HepG2 (cell line): ENCODE data around the gene SOCS7. TPM values are rescaled to one million over a fixed set of nuclear protein-coding genes. Genes with fewer than 3 reads are reported as not detected.

Experiments
- ATAC-seq: fragments of 200-7000 bp; cut with Tn5 transposase; 3 replicates; pipeline ENCODE4 v1.9.1; 2020; ENCODE audit warnings: mild to moderate bottlenecking, moderate library complexity
- BruUV-seq: library from RNA; stranded (reverse); fragments of 400-500 nt; replicated peaks from 2 replicates; lab custom pipeline; 2021; lab: Mats Ljungman, UMichigan
- CTCF ChIA-PET: fragments of 300-600 bp; formaldehyde crosslinking; extraction: SDS; loops from one replicate; lab custom pipeline; 2021; ENCODE audit warnings: low total read pairs, inconsistent platforms, low intra/inter-chr PET ratio; lab: Yijun Ruan, JAX
- POLR2A ChIA-PET: fragments of 350-600 bp; sonication (Branson Sonifier 250); formaldehyde crosslinking; loops from one replicate; lab custom pipeline; 2020; ENCODE audit warnings: antibody characterized with exemption, inconsistent platforms; lab: Yijun Ruan, JAX
- DNase-seq: peaks from one replicate; pipeline ENCODE4 v3.0.0-alpha.2; 2015; ENCODE audit warnings: low spot score
- FAIRE-seq: peaks from 3 replicates; lab custom pipeline; 2011; peaks lifted over from hg19 to GRCh38; lab: Jason Lieb, UNC
- H2AFZ ChIP-seq: one replicate; pipeline ENCODE4 v1.6.1; 2011; ENCODE audit warnings: low read length, inconsistent platforms
- H3K27ac ChIP-seq: fragments of 300-600 bp; 3 replicates; pipeline ENCODE4 v1.8.0; 2011; ENCODE audit warnings: mixed run types, mild to moderate bottlenecking, mixed read lengths, low read length, inconsistent platforms; ENCODE audit not compliant: insufficient read depth; ENCODE audit errors: extremely low read length
- H3K27me3 ChIP-seq, 2 experiments: fragments of 200-600 bp in 1 of 2; 2 replicates in 1 of 2; 3 replicates in 1 of 2; pipeline versions ENCODE4 v1.6.0 to v1.8.0; 2011; ENCODE audit warnings: low read length in 2 of 2, mild to moderate bottlenecking in 2 of 2, moderate library complexity in 2 of 2, inconsistent platforms in 1 of 2; ENCODE audit not compliant: insufficient read depth in 2 of 2, control insufficient read depth in 1 of 2
- H3K36me3 ChIP-seq, 2 experiments: fragments of 200-600 bp in 1 of 2; replicated peaks in 1 of 2; 2 replicates in 1 of 2; 3 replicates in 1 of 2; pipeline versions ENCODE4 v1.5.1 to v1.8.0; 2011; ENCODE audit warnings: low read length in 2 of 2, inconsistent platforms in 1 of 2; ENCODE audit not compliant: insufficient read depth in 2 of 2, control insufficient read depth in 1 of 2
- H3K4me1 ChIP-seq: 2 replicates; pipeline ENCODE4 v1.5.1; 2012; ENCODE audit warnings: low read length, inconsistent platforms; ENCODE audit not compliant: insufficient read depth
- H3K4me2 ChIP-seq: 2 replicates; pipeline ENCODE4 v1.6.0; 2011; ENCODE audit warnings: low read depth, low read length, inconsistent platforms
- H3K4me3 ChIP-seq, 3 experiments: fragments of 200-600 bp in 1 of 3; sonication (generic), shearing (Covaris generic) in 1 of 3; replicated peaks in 1 of 3; 2 replicates each; pipeline ENCODE4 v1.5.1; 2011 to 2016; ENCODE audit warnings: low read length in 3 of 3, inconsistent platforms in 2 of 3, low read depth in 2 of 3, mild to moderate bottlenecking in 2 of 3, control low read depth in 1 of 3, mixed read lengths in 1 of 3; ENCODE audit not compliant: insufficient read depth in 1 of 3
- H3K79me2 ChIP-seq: one replicate; pipeline ENCODE4 v1.6.1; 2011; ENCODE audit warnings: low read length, inconsistent platforms; ENCODE audit not compliant: insufficient read depth
- H3K9ac ChIP-seq: 2 replicates; pipeline ENCODE4 v1.6.0; 2011; ENCODE audit warnings: mild to moderate bottlenecking, low read depth, low read length, inconsistent platforms; ENCODE audit not compliant: insufficient read depth
- H3K9me3 ChIP-seq: 2 replicates; pipeline ENCODE4 v1.5.1; 2012; ENCODE audit warnings: mild to moderate bottlenecking, low read length
- H4K20me1 ChIP-seq: 2 replicates; pipeline ENCODE4 v1.6.0; 2011; ENCODE audit warnings: inconsistent platforms, mild to moderate bottlenecking, low read length, moderate library complexity; ENCODE audit not compliant: insufficient read depth
- DR1 ChIP-seq: sonication (generic); formaldehyde crosslinking; IDR thresholded peaks from 2 replicates; pipeline ENCODE4 v1.8.0; 2021; ENCODE audit warnings: mild to moderate bottlenecking, missing genetic modification reagents, inconsistent platforms
- KDM3A ChIP-seq: IDR thresholded peaks from 2 replicates; pipeline ENCODE4 v1.6.1; 2018; ENCODE audit warnings: low read depth, missing compliant biosample characterization
- KLF9 ChIP-seq: IDR thresholded peaks from 2 replicates; pipeline ENCODE4 v1.6.1; 2016; ENCODE audit warnings: low read depth
- MEF2D ChIP-seq: sonication (generic); formaldehyde crosslinking; IDR thresholded peaks from 2 replicates; pipeline ENCODE4 v1.5.1; 2020; ENCODE audit warnings: mild to moderate bottlenecking, missing genetic modification reagents
- TARDBP ChIP-seq: sonication (generic); formaldehyde crosslinking; IDR thresholded peaks from 2 replicates; pipeline ENCODE4 v1.8.0; 2022; ENCODE audit warnings: mild to moderate bottlenecking, missing genetic modification reagents
- YEATS2 ChIP-seq: sonication (generic); formaldehyde crosslinking; IDR thresholded peaks from 2 replicates; pipeline ENCODE4 v1.4.0; 2020; ENCODE audit warnings: missing genetic modification reagents, borderline replicate concordance
- ZMYM3 ChIP-seq: sonication (generic); formaldehyde crosslinking; IDR thresholded peaks from 2 replicates; pipeline ENCODE4 v1.5.1; 2020; ENCODE audit warnings: mild to moderate bottlenecking, missing genetic modification reagents
- ZNF383 ChIP-seq: sonication (generic); formaldehyde crosslinking; IDR thresholded peaks from 2 replicates; pipeline ENCODE4 v1.4.0; 2020; ENCODE audit warnings: missing genetic modification reagents, mild to moderate bottlenecking, borderline replicate concordance
- ZNF629 ChIP-seq: sonication (generic); formaldehyde crosslinking; conservative IDR thresholded peaks from 2 replicates; pipeline ENCODE4 v1.5.0; 2020; ENCODE audit warnings: missing genetic modification reagents
- ZNF800 ChIP-seq: sonication (generic); formaldehyde crosslinking; IDR thresholded peaks from 2 replicates; pipeline ENCODE4 v1.4.0; 2020; ENCODE audit warnings: missing genetic modification reagents
- WGBS: methylation state at CpG from one replicate; pipeline ENCODE4 v1.1.6; 2017; ENCODE audit warnings: low lambda C conversion rate; 5-methylcytosine and 5-hydroxymethylcytosine counted together
- in situ Hi-C: cut with HindIII; loops from 2 replicates; pipeline ENCODE4 v1.10.0; 2017; ENCODE audit warnings: low pct_unique_long_range_greater_than_20kb; ENCODE audit not compliant: extremely low pct_ligation_motif_present
- intact Hi-C: fragments of 100-400 bp; cut with micrococcal nuclease; formaldehyde crosslinking; loops from one replicate; pipeline ENCODE4 v1.10.0; 2022; ENCODE audit not compliant: unreplicated experiment
- polyA plus RNA-seq, 8 experiments: library from polyadenylated mRNA; depleted of rRNA in 3 of 8; stranded (reverse) in 7 of 8; unstranded in 1 of 8; fragments of >200 nt; fragmentation: Illumina TruSeq in 4 of 8; extraction: Trizol in 4 of 8; gene quantifications; 2 replicates each; pipeline versions ENCODE4 v1.2.1 to v1.2.3, GENCODE V29; 2011 to 2016; ENCODE audit warnings: low read depth in 4 of 8, missing spikeins in 1 of 8, mixed read lengths in 1 of 8; ENCODE audit not compliant: insufficient read depth in 1 of 8
- total RNA-seq, 5 experiments: library from RNA; depleted of rRNA; stranded (reverse); fragments of >200 nt; fragmentation: Illumina TruSeq; extraction: Trizol; gene quantifications; 2 replicates each; pipeline ENCODE4 v1.2.3, GENCODE V29; 2016; ENCODE audit warnings: low read depth in 1 of 5

SOCS7 gene
- total and polyA plus RNA-seq, 2 of the 13 experiments (the other 11 are each of a cell fraction or from before 2014, with no cell fraction given): 19.2 to 24.2 TPM

- BruUV-seq: no TSS peak
- WGBS: 27% methylated on average over 2 of the region's 2 CpGs
- no peak for ATAC-seq
Measured at GRCh38 chr17:38430822-38431221, 79.2 kb downstream of the SOCS7 start.

More at GRCh38 chr17:38430822-38431221, 79.2 kb downstream of the SOCS7 start:
- Histone ChIP-seq H3K79me2 (no peaks in the 10 kb centered on the region), H3K4me2 (no peak overlapping the region), H3K9me3 (no peaks in the 10 kb centered on the region), H3K27ac (no peak overlapping the region), H2AFZ (no peak overlapping the region), H3K27me3 (peaks cover 18 to 77% of the 10 kb centered on the region in 2 experiments; a peak in 4 of 5 replicates), H3K9ac (no peak overlapping the region), H3K36me3 (no peaks in the 10 kb centered on the region), H3K4me3 (no peak overlapping the region), H4K20me1 (no peaks in the 10 kb centered on the region), H3K4me1 (peaks cover 20% of the 10 kb centered on the region)
- in situ Hi-C loops (no loop called here), intact Hi-C loops (no loop called here)
- FAIRE-seq (no peak), DNase-seq (no peak)
- CTCF ChIA-PET: no interaction called here
- POLR2A ChIA-PET: no interaction called here
- TF ChIP-seq DR1 (CRISPR knock-in tag) (no peak), ZMYM3 (CRISPR knock-in tag) (0 out of 2 replicates have a peak, but pooled peaks have one; percentile 23), MEF2D (no peak), ZNF800 (CRISPR knock-in tag) (no peak), KLF9 (CRISPR knock-in tag) (no peak), ZNF629 (peak; percentile 81), YEATS2 (CRISPR knock-in tag) (no peak), KDM3A (CRISPR knock-in tag) (no peak), ZNF383 (CRISPR knock-in tag) (no peak), TARDBP (CRISPR knock-in tag) (no peak)
